ENCODE data around the gene SLC1A4. TPM values are rescaled to one million over a fixed set of nuclear protein-coding genes. Genes with fewer than 3 reads are reported as not detected.
"Not testable (repeated sequence)": the region's sequence is repeated elsewhere in the genome, so short reads cannot be mapped to it uniquely, and the experiment has no call there.

SLC1A4 gene
- total RNA-seq, 6 experiments from 2014 or later: 7.2 to 21.7 (median 12.4) TPM

GRCh38 chr2:65031341-65032018 is 42.3 kb downstream of the SLC1A4 start:
- no peaks in the 10 kb centered on the region for H3K9me3 ChIP-seq
- no peak for TF ChIP-seq POLR2A (IDR thresholded peaks at IDR 0.05)
- TF ChIP-seq, protein P1, sequence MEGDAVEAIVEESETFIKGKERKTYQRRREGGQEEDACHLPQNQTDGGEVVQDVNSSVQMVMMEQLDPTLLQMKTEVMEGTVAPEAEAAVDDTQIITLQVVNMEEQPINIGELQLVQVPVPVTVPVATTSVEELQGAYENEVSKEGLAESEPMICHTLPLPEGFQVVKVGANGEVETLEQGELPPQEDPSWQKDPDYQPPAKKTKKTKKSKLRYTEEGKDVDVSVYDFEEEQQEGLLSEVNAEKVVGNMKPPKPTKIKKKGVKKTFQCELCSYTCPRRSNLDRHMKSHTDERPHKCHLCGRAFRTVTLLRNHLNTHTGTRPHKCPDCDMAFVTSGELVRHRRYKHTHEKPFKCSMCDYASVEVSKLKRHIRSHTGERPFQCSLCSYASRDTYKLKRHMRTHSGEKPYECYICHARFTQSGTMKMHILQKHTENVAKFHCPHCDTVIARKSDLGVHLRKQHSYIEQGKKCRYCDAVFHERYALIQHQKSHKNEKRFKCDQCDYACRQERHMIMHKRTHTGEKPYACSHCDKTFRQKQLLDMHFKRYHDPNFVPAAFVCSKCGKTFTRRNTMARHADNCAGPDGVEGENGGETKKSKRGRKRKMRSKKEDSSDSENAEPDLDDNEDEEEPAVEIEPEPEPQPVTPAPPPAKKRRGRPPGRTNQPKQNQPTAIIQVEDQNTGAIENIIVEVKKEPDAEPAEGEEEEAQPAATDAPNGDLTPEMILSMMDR (IDR thresholded peaks at IDR 0.05): no peak
- intact Hi-C loops (cut with DNase I): no loop called here
- WGBS (ENCODE audit: insufficient coverage, low coverage, low lambda C conversion rate, missing lambda C conversion rate): 49% methylated on average over 7 of the region's 8 CpGs
- H3K4me3 ChIP-seq: no peak overlapping the region
- DNase-seq: no peak
- peaks cover 0 to 32% (median 10%) of the 10 kb centered on the region in 4 donors for H3K4me1 ChIP-seq
- no peaks in the 10 kb centered on the region for H3K36me3 ChIP-seq
- no peaks in the 10 kb centered on the region for H3K27me3 ChIP-seq
- H3K27ac ChIP-seq: peak overlapping the region in 2 of 3 donors; percentile 21 to 37
- peak; percentile 59 to 78 (median 66) for ATAC-seq

DNA sequence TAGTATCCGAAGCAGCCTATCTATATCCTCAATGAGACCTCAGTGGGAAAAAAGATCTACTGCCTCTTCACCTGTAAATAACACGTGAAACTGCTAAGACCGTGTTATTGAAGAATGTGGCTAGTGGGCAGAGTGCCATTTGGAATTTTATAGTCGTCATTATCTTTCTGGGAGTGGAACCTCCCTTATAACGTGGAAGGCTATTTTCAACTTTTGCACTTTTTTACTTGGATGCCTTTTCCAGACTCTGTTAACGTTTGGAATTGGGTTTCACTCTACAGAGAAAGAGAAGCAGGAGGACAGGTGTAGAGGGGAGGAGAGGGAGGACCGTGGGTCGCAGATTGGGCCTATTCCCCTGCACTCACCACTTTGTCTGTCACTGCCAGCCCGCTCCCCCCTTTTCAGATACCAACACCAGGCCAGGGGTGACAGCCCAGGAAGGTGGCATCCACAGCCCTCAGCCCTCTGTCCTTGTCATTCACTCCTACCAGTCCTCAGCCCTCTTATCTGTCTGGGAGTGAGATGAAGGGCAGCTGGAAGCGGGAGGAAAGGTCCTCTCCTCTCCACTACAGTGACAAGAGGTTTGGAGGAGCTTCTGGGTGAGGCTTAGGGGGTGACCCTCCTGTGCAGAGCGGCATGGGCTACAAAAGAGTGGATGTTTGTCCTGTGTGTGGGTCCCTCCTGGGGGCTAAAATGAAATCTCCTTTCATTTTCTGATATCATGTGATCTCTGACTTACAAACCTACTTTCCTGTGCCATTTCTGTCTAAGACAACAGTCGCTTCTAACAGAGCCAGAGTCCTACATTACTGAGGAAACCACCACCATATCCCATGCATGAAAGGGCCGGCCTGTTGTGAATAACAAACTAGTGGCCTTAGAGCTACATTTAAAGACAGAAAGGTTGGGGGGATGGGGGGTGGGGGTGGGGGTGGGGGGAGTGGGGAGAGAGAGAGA is 43.1 kb downstream of the SLC1A4 start:
- Histone ChIP-seq H3K36me3 (no peaks in the 10 kb centered on the region), H3K4me1 (peaks cover 0 to 29% (median 10%) of the 10 kb centered on the region in 4 donors), H3K27me3 (no peaks in the 10 kb centered on the region), H3K27ac (peak overlapping the region in 2 of 3 donors; percentile 21 to 37), H3K9me3 (no peaks in the 10 kb centered on the region), H3K4me3 (no peak overlapping the region)
- TF ChIP-seq, protein P1 (IDR thresholded peaks at IDR 0.05): no peak
- TF ChIP-seq POLR2A (IDR thresholded peaks at IDR 0.05): no peak
- ATAC-seq (peak in 3 of 4 donors; percentile 4 to 24 (median 15)), DNase-seq (no peak)
- intact Hi-C loops (cut with DNase I): no loop called here
- 35% methylated on average over 11 of the region's 13 CpGs for WGBS (ENCODE audit: insufficient coverage, low coverage, low lambda C conversion rate, missing lambda C conversion rate)

DNA sequence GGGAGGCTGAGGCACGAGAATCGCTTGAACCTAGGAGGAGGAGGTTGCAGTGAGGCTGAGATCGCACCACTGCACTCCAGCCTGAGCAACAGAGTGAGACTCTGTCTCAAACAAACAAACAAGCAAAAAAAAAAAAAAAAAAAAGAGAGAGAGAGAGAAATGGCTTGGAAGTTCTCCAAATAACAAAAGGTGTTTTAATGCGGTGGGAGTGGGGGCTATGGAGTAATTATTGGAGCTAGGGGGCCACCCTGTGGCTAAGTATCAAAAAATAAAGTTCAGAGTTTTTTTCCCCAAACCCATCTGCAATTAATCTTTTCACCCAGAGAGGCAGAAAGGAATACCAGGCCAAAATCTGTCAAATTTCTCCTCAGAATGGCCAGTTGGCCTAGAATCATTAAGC is 44.0 kb downstream of the SLC1A4 start:
- H3K27ac ChIP-seq: no peak overlapping the region
- H3K4me1 ChIP-seq: peaks cover 0 to 22% (median 8%) of the 10 kb centered on the region in 4 donors
- no peaks in the 10 kb centered on the region for H3K36me3 ChIP-seq
- intact Hi-C loops (cut with DNase I): no loop called here
- H3K9me3 ChIP-seq: no peaks in the 10 kb centered on the region
- TF ChIP-seq, protein P1 (IDR thresholded peaks at IDR 0.05): peak; percentile 24 to 43 (median 34)
- no peak for TF ChIP-seq POLR2A (IDR thresholded peaks at IDR 0.05)
- DNase-seq: no peak
- H3K27me3 ChIP-seq: no peaks in the 10 kb centered on the region
- WGBS (ENCODE audit: insufficient coverage, low coverage, low lambda C conversion rate, missing lambda C conversion rate): 75% methylated on average over 4 of the region's 4 CpGs
- peak; percentile 23 to 46 (median 38) for ATAC-seq
- no peak overlapping the region for H3K4me3 ChIP-seq

- H3K36me3 ChIP-seq; H3K9me3 ChIP-seq; DNase-seq; ATAC-seq; H3K4me3 ChIP-seq; H3K27ac ChIP-seq; H3K27me3 ChIP-seq; intact Hi-C loops (cut with DNase I): not testable (repeated sequence)
- H3K4me1 ChIP-seq: peaks cover 0 to 17% (median 6%) of the 10 kb centered on the region in 4 donors
- whole genome bisulfite sequencing (ENCODE audit: insufficient coverage, low coverage, low lambda C conversion rate, missing lambda C conversion rate): 85% methylated on average over 4 of the region's 4 CpGs
These were observed 44.5 kb downstream of the SLC1A4 start for GRCh38 chr2:65033667-65034066.
